Astrocyte of the spinal cord (primary cell): ENCODE data around the gene ERRFI1.
A peak's percentile ranks its signal among the peaks of the same experiment; 100 is the strongest.

ENCODE experiments used
- DNase-seq: peaks from one replicate; pipeline ENCODE4 v3.0.0; 2011; ENCODE audit warnings: low read depth, low spot score
- H3K4me3 ChIP-seq: 2 replicates; pipeline ENCODE4 v1.5.1; 2011; ENCODE audit warnings: low read depth, mild to moderate bottlenecking, low read length, moderate library complexity
- CTCF ChIP-seq: IDR thresholded peaks from 2 replicates; pipeline ENCODE4 v1.5.1; 2012; ENCODE audit warnings: low read depth, mild to moderate bottlenecking, low read length, inconsistent platforms
- in situ Hi-C: cut with HindIII; loops from 2 replicates; pipeline ENCODE4 v1.10.0; 2017; ENCODE audit warnings: low sequenced_read_pairs

Gene ERRFI1

GRCh38 chr1:8024329-8024728 is 1.8 kb downstream of the ERRFI1 start:
- no peak for TF ChIP-seq CTCF
- peak; percentile 32 for DNase-seq
- in situ Hi-C loops = loop anchor here (25.0 kb wide), 1 partner anchor 288 kb away; the partner anchor contains the start of gene SLC45A1
- peak overlapping the region; percentile 92 for H3K4me3 ChIP-seq

GRCh38 chr1:8023995-8024313 is 2.2 kb downstream of the ERRFI1 start:
- no peak for DNase-seq
- TF ChIP-seq CTCF = no peak
- H3K4me3 ChIP-seq = peak overlapping the region; percentile 92
- in situ Hi-C loops = loop anchor here (25.0 kb wide), 1 partner anchor 288 kb away; the partner anchor contains the start of gene SLC45A1

- H3K4me3 ChIP-seq = peak overlapping the region; percentile 92
- DNase-seq = no peak
- no peak for TF ChIP-seq CTCF
- in situ Hi-C loops = loop anchor here (25.0 kb wide), 1 partner anchor 289 kb away; the partner anchor contains the start of gene SLC45A1
These were observed 2.7 kb downstream of the ERRFI1 start for GRCh38 chr1:8023287-8023994.

GRCh38 chr1:8022395-8023286 is 3.5 kb downstream of the ERRFI1 start:
- in situ Hi-C loops = loop anchor here (25.0 kb wide), 1 partner anchor 290 kb away; the partner anchor contains the start of gene SLC45A1
- peak; percentile 19 for DNase-seq
- TF ChIP-seq CTCF = no peak
- H3K4me3 ChIP-seq = peak overlapping the region; percentile 92

- DNase-seq = peak; percentile 42
- peak overlapping the region; percentile 92 for H3K4me3 ChIP-seq
- no peak for TF ChIP-seq CTCF
- in situ Hi-C loops = loop anchor here (25.0 kb wide), 1 partner anchor 291 kb away; the partner anchor contains the start of gene SLC45A1
These were observed 4.3 kb downstream of the ERRFI1 start for GRCh38 chr1:8021676-8022266.

GRCh38 chr1:8020032-8020431 is 6.1 kb downstream of the ERRFI1 start:
- no peak overlapping the region for H3K4me3 ChIP-seq
- no peak for TF ChIP-seq CTCF
- in situ Hi-C loops = loop anchor here (25.0 kb wide), 1 partner anchor 292 kb away; the partner anchor contains the start of gene SLC45A1
- DNase-seq = peak; percentile 61
